HG03159 (cell line): ENCODE measurements around the gene SCUBE3.

Source experiments
- ATAC-seq: cut with Tn5 transposase; IDR thresholded peaks from one replicate; pipeline ENCODE4 v1.9.1; 2021; ENCODE audit warnings: mild to moderate bottlenecking, moderate library complexity; ENCODE audit not compliant: unreplicated experiment

Gene SCUBE3

GRCh38 chr6:35213824-35214756 lies at the start of gene SCUBE3:
Gene SCUBE3 (plus strand): TSS chr6:35213956. CDS start chr6:35214419, 463 bp downstream.
- ATAC-seq = no peak

GRCh38 chr6:35164277-35164676 lies 49.5 kb upstream of the SCUBE3 start:
- no peak for ATAC-seq

- no peak for ATAC-seq
These were observed 48.9 kb upstream of the SCUBE3 start for GRCh38 chr6:35164868-35165267.

GRCh38 chr6:35165630-35166071 lies 48.1 kb upstream of the SCUBE3 start:
- no peak for ATAC-seq

GRCh38 chr6:35166116-35166515 lies 47.6 kb upstream of the SCUBE3 start:
- no peak for ATAC-seq

GRCh38 chr6:35166520-35166919 lies 47.2 kb upstream of the SCUBE3 start:
- ATAC-seq = no peak

- no peak for ATAC-seq
These were observed 46.3 kb upstream of the SCUBE3 start for GRCh38 chr6:35167505-35167904.

GRCh38 chr6:35168461-35168861 lies 45.3 kb upstream of the SCUBE3 start:
- no peak for ATAC-seq

GRCh38 chr6:35170166-35170565 lies 43.6 kb upstream of the SCUBE3 start:
- ATAC-seq = no peak

GRCh38 chr6:35170891-35171290 lies 42.9 kb upstream of the SCUBE3 start:
- ATAC-seq = no peak

- ATAC-seq = no peak
These were observed 40.7 kb upstream of the SCUBE3 start for GRCh38 chr6:35173044-35173426.

GRCh38 chr6:35173427-35174087 lies 40.2 kb upstream of the SCUBE3 start:
- ATAC-seq = no peak

GRCh38 chr6:35174088-35174434 lies 39.7 kb upstream of the SCUBE3 start:
- no peak for ATAC-seq

- ATAC-seq = no peak
These were observed 39.3 kb upstream of the SCUBE3 start for GRCh38 chr6:35174501-35174900.

- no peak for ATAC-seq
These were observed 37.3 kb upstream of the SCUBE3 start for GRCh38 chr6:35176301-35177024.

GRCh38 chr6:35177157-35177556 lies 36.6 kb upstream of the SCUBE3 start:
- ATAC-seq = no peak

GRCh38 chr6:35177596-35177995 lies 36.2 kb upstream of the SCUBE3 start:
- ATAC-seq = no peak

GRCh38 chr6:35178012-35178411 lies 35.7 kb upstream of the SCUBE3 start:
- no peak for ATAC-seq

- no peak for ATAC-seq
These were observed 34.6 kb upstream of the SCUBE3 start for GRCh38 chr6:35178932-35179832.

- no peak for ATAC-seq
These were observed 33.7 kb upstream of the SCUBE3 start for GRCh38 chr6:35179901-35180535.
